NCI-H1436 (cell line): ENCODE data around the gene UBL7.

Experiments used
- DNase-seq: peaks from one replicate; lab custom pipeline; 2025; lab: John Stamatoyannopoulos, UW

The UBL7 gene

GRCh38 chr15:74441248-74441941 is 19.6 kb downstream of the UBL7 start:
- DNase-seq, result no peak

- DNase-seq, result peak; percentile 61
Observed at GRCh38 chr15:74438721-74439316, 22.1 kb downstream of the UBL7 start.

GRCh38 chr15:74438206-74438605 is 22.8 kb downstream of the UBL7 start:
- DNase-seq, result no peak

GRCh38 chr15:74434263-74435136 is 26.5 kb downstream of the UBL7 start:
- DNase-seq, result no peak

GRCh38 chr15:74433592-74434262 is 27.2 kb downstream of the UBL7 start, which contains the start of gene SEMA7A:
SEMA7A (minus strand) TSS chr15:74433958; CDS start chr15:74433918, 40 bp downstream.
- peak; percentile 60 for DNase-seq

- DNase-seq, result no peak
Observed at GRCh38 chr15:74432968-74433591, 27.9 kb downstream of the UBL7 start.

GRCh38 chr15:74432271-74432967 is 28.5 kb downstream of the UBL7 start:
- no peak for DNase-seq

- no peak for DNase-seq
Observed at GRCh38 chr15:74431645-74432044, 29.3 kb downstream of the UBL7 start.

- no peak for DNase-seq
Observed at GRCh38 chr15:74431116-74431515, 29.8 kb downstream of the UBL7 start.

- DNase-seq, result no peak
Observed at GRCh38 chr15:74430510-74430951, 30.4 kb downstream of the UBL7 start.

- no peak for DNase-seq
Observed at GRCh38 chr15:74429781-74430400, 31.1 kb downstream of the UBL7 start.

GRCh38 chr15:74428970-74429780 is 31.8 kb downstream of the UBL7 start:
- DNase-seq, result no peak

- DNase-seq, result no peak
Observed at GRCh38 chr15:74428442-74428787, 32.5 kb downstream of the UBL7 start.

- DNase-seq, result no peak
Observed at GRCh38 chr15:74427607-74428441, 33.1 kb downstream of the UBL7 start.

- no peak for DNase-seq
Observed at GRCh38 chr15:74426404-74427281, 34.3 kb downstream of the UBL7 start.

- DNase-seq, result no peak
Observed at GRCh38 chr15:74425630-74426029, 35.3 kb downstream of the UBL7 start.

- no peak for DNase-seq
Observed at GRCh38 chr15:74424901-74425528, 35.9 kb downstream of the UBL7 start.
